Peyer's patch (tissue), 4 donors: ENCODE measurements around the gene TMTC2.

Experiments used
- CTCF ChIP-seq, 6 experiments: fragments of 450-650 bp in 4 of 6; fragments of 200-600 bp in 2 of 6; sonication (generic) in 1 of 6; IDR thresholded peaks; one replicate each; pipeline ENCODE4 v1.5.1; 2017 to 2019; ENCODE audit warnings: antibody characterized with exemption in 6 of 6, mild to moderate bottlenecking in 3 of 6, moderate library complexity in 1 of 6
- POLR2A ChIP-seq, 2 donors: fragments of 450-650 bp; IDR thresholded peaks; one replicate each; pipeline ENCODE4 v1.5.1; 2017; ENCODE audit warnings: antibody characterized with exemption in 2 of 2, mild to moderate bottlenecking in 2 of 2, moderate library complexity in 2 of 2

- TF ChIP-seq POLR2A (IDR thresholded peaks at IDR 0.05) = no peak
- TF ChIP-seq CTCF (IDR thresholded peaks at IDR 0.05) = no peak
Measured at GRCh38 chr12:82788594-82788993, 101.9 kb downstream of the TMTC2 start.
